ACC112 (cell line): ENCODE data around the gene CACNA1B.

Source experiments
- H2AFZ ChIP-seq: fragments of 200-600 bp; sonication (generic); one replicate; pipeline ENCODE4 v1.6.0; 2017; ENCODE audit warnings: antibody characterized with exemption, low read length; ENCODE audit not compliant: unreplicated experiment
- H3K27ac ChIP-seq: fragments of 200-600 bp; sonication (generic); 2 replicates; pipeline ENCODE4 v1.5.1; 2014; ENCODE audit warnings: low read depth, mild to moderate bottlenecking, antibody characterized with exemption, low read length, moderate library complexity
- H3K27me3 ChIP-seq: fragments of 200-600 bp; sonication (generic); 2 replicates; pipeline ENCODE4 v1.6.1; 2014; ENCODE audit warnings: mild to moderate bottlenecking, antibody characterized with exemption, low read length, moderate library complexity, mixed read lengths; ENCODE audit not compliant: insufficient read depth
- H3K36me3 ChIP-seq: fragments of 200-600 bp; sonication (generic); 2 replicates; pipeline ENCODE4 v1.6.1; 2016; ENCODE audit warnings: mild to moderate bottlenecking, antibody characterized with exemption, low read length, moderate library complexity, mixed read lengths; ENCODE audit not compliant: insufficient read depth
- H3K4me1 ChIP-seq: fragments of 200-600 bp; sonication (generic); one replicate; pipeline ENCODE4 v1.6.1; 2016; ENCODE audit warnings: low read length, mixed read lengths; ENCODE audit not compliant: insufficient read depth, unreplicated experiment, control insufficient read depth
- H3K4me3 ChIP-seq: fragments of 200-600 bp; sonication (generic); 2 replicates; pipeline ENCODE4 v1.5.1; 2014; ENCODE audit warnings: mild to moderate bottlenecking, low read depth, low read length
- H3K79me2 ChIP-seq: fragments of 200-600 bp; sonication (generic); one replicate; pipeline ENCODE4 v1.6.0; 2016; ENCODE audit warnings: low read length; ENCODE audit not compliant: control insufficient read depth, unreplicated experiment, insufficient read depth

Gene CACNA1B

DNA sequence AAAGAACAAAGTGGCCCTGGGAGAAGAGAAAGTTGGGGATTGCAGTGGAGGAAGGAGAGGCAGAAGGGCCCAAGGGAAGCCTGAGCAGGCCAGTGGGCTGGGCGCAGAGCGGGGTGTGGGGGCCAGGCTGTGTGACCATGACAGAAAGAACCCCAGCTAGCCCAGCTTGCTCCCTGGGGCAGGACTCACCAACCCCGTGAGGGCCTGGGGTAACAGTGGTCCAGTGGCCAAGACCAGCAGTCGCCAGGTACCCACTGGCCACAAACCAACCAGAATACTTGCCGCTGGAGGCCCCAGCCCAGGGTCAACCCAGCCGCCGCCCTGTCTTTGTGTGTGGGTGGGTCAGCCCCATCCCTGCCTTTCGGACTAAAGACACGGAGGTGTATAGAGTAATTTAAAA lies 146.5 kb downstream of the CACNA1B start:
- peaks cover 41% of the 10 kb centered on the region for H3K27me3 ChIP-seq
- no peaks in the 10 kb centered on the region for H3K79me2 ChIP-seq
- no peak overlapping the region for H3K4me3 ChIP-seq

DNA sequence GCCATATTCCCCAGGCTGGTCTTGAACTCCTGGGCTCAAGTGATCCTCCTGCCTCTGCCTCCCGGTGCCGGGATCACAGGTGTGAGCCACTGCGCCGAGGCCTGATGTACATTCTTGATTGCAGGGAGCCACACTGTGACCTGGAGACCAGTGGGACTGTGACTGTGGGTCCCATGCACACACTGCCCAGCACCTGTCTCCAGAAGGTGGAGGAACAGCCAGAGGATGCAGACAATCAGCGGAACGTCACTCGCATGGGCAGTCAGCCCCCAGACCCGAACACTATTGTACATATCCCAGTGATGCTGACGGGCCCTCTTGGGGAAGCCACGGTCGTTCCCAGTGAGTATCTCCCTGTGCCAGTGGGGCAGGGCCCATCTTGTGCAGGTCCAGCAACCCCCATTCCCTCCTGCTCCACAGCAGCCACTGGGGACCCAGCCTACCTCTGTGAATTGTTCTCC lies 147.3 kb downstream of the CACNA1B start:
- H3K27me3 ChIP-seq, result peaks cover 41% of the 10 kb centered on the region
- H2AFZ ChIP-seq, result no peak overlapping the region
- H3K4me1 ChIP-seq, result no peaks in the 10 kb centered on the region
- H3K79me2 ChIP-seq, result no peaks in the 10 kb centered on the region
- H3K4me3 ChIP-seq, result no peak overlapping the region
- no peaks in the 10 kb centered on the region for H3K36me3 ChIP-seq
- H3K27ac ChIP-seq, result no peak overlapping the region

More for the DNA sequence above, 146.5 kb downstream of the CACNA1B start:
- Histone ChIP-seq H3K4me1 (no peaks in the 10 kb centered on the region), H3K27ac (no peak overlapping the region), H2AFZ (no peak overlapping the region), H3K36me3 (no peaks in the 10 kb centered on the region)

DNA sequence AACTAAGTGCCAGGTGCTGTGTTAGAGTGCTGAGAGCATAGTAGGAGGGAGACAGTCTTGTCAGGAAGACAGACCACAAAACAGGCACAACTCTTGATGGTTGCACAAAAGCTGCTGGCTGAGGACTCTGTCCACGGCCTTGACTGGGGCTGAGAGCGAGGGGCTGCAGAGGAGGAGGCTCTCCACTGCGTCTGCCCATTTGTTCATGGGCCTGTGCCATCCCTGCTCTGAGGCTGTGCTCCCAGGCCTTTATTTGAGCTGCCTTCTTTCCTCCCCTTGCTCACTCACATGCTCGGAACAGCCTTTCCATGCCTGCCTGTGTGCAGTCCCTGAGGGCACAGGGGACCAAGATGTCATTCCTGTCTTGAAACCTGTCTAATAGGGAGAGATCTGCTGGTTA lies 147.8 kb downstream of the CACNA1B start:
- H3K27ac ChIP-seq, result no peak overlapping the region
- H3K36me3 ChIP-seq, result no peaks in the 10 kb centered on the region
- no peaks in the 10 kb centered on the region for H3K4me1 ChIP-seq
- no peaks in the 10 kb centered on the region for H3K79me2 ChIP-seq
- H3K4me3 ChIP-seq, result no peak overlapping the region
- H3K27me3 ChIP-seq, result peaks cover 41% of the 10 kb centered on the region
- no peak overlapping the region for H2AFZ ChIP-seq

DNA sequence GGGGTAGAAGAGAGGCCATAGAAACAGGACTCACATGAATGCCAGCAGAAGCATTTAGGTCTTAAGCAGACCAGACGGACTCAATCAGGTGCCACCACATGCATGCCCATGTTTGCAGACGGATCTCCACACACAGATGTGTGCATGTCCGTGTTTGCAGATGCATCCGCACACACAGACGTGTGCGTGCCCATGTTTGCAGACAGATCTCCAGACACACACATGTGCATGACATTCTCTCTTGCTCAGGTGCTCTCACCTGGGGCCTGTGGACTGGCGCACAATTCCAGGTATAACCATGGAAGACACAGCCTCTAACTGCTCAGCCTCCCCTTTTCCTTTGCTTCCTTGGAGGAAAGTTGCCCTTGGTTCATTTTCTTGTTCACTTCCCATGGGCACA lies 148.3 kb downstream of the CACNA1B start:
- Histone ChIP-seq H3K79me2 (no peaks in the 10 kb centered on the region), H3K36me3 (no peaks in the 10 kb centered on the region), H2AFZ (no peak overlapping the region), H3K27ac (no peak overlapping the region), H3K4me1 (no peaks in the 10 kb centered on the region), H3K4me3 (no peak overlapping the region), H3K27me3 (peaks cover 41% of the 10 kb centered on the region)

DNA sequence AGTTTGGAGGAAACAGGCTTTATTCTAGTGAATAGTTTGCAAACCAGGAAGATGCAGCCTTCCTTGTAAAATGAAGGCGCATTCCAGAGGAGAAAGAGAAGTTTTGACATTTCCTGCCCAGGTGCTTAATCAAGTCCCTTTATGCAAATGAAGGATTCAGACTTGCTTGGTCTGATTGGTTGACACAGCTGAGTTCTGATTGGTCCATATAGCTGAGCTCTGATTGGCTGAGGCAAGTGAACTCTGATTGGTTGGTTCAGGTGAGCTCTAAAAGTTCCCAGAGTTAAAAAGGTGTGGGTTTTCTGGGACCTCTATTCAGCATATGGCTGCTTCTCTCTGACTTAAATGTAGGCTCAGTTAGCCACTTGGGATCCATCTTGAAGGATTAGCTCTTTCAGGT lies 151.0 kb downstream of the CACNA1B start:
- Histone ChIP-seq H3K36me3 (no peaks in the 10 kb centered on the region), H3K27me3 (peaks cover 21% of the 10 kb centered on the region), H3K27ac (no peak overlapping the region), H3K4me3 (no peak overlapping the region), H3K4me1 (no peaks in the 10 kb centered on the region), H3K79me2 (no peaks in the 10 kb centered on the region), H2AFZ (no peak overlapping the region)

DNA sequence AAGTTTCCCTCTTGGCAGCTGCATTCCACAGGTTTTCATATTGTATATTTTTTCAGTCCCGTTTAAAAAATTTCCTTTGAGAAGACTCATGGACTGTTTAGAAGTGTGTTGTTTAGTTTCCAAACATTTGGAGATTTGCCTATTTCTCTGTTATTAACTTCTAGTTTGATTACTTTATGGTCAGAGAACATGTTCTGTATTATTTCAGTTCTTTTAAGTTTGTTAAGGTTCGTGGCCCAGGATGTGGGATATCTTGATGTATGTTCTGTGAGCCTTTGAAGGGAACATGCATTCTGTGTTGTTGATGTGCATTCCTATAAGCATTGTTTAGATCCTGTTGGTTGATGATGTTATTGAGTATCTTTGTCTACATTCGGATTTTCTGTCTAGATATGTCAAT lies 153.6 kb downstream of the CACNA1B start:
- Histone ChIP-seq H2AFZ (no peak overlapping the region), H3K27ac (no peak overlapping the region), H3K79me2 (no peaks in the 10 kb centered on the region), H3K4me3 (no peak overlapping the region), H3K4me1 (no peaks in the 10 kb centered on the region), H3K36me3 (no peaks in the 10 kb centered on the region), H3K27me3 (no peaks in the 10 kb centered on the region)

DNA sequence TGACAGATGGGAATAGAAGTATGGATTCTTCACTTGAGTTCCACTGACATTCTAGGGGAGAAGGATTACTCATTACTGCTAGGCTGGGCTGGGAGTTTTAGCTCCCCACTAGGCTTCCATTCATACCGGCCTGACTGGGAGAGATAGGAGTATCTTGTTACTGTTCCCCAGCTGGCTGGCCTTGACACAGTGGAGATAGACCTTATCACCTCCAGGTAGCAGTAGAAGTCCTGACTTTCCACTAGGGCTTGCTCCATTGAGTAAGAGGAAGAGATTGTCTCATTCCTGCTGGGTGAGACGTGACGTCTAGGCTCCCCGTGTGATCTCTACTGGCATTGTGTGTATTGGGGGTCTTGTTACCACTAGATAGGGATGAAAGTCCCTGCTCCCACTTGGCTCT lies 156.4 kb downstream of the CACNA1B start:
- no peaks in the 10 kb centered on the region for H3K36me3 ChIP-seq
- no peak overlapping the region for H3K27ac ChIP-seq
- H3K79me2 ChIP-seq, result no peaks in the 10 kb centered on the region
- no peak overlapping the region for H2AFZ ChIP-seq
- H3K27me3 ChIP-seq, result no peaks in the 10 kb centered on the region
- no peak overlapping the region for H3K4me3 ChIP-seq
- no peaks in the 10 kb centered on the region for H3K4me1 ChIP-seq

DNA sequence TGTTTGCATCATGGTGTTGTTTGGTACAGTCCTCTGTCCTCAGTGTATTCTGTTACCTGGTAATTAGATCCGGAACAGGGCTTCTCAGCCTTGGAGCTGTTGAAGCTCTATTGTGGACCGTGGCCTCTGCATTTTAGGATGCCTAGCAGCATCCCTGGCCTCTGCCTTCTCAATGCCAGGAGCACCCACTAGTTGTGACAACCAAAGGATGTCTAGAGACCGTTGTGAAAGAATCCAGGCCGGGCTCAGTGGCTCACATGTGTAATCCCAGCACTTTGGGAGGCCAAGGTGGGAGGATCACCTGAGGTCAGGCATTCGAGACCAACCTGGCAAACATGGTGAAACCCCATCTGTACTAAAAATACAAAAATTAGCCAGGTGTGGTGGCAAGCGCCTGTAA lies 159.6 kb downstream of the CACNA1B start:
- H3K27me3 ChIP-seq, result no peaks in the 10 kb centered on the region
- no peaks in the 10 kb centered on the region for H3K36me3 ChIP-seq
- H3K4me1 ChIP-seq, result no peaks in the 10 kb centered on the region
- H3K27ac ChIP-seq, result no peak overlapping the region
- H3K79me2 ChIP-seq, result no peaks in the 10 kb centered on the region
- H2AFZ ChIP-seq, result no peak overlapping the region
- H3K4me3 ChIP-seq, result no peak overlapping the region

DNA sequence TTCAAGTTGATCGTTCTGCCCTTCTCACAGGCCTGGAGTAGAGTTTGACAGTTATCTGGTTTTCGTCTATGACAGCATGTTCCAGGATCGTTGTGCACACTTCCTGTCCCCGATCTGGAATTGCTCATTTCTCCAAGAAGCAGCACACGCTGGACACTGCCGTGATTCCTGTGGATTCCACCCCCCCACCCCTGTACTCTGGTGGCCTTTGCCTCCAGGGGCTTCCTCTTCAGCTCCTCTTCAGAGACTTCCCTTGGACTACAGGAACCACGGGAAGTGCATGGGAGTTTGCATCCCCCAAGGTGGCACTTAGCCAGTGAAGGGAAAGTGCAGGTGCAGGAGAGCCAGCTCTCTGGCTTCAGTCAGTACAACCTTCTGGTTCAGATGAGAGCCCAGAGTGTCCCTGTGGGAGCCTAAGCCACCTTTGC lies 160.7 kb downstream of the CACNA1B start:
- no peaks in the 10 kb centered on the region for H3K79me2 ChIP-seq

DNA sequence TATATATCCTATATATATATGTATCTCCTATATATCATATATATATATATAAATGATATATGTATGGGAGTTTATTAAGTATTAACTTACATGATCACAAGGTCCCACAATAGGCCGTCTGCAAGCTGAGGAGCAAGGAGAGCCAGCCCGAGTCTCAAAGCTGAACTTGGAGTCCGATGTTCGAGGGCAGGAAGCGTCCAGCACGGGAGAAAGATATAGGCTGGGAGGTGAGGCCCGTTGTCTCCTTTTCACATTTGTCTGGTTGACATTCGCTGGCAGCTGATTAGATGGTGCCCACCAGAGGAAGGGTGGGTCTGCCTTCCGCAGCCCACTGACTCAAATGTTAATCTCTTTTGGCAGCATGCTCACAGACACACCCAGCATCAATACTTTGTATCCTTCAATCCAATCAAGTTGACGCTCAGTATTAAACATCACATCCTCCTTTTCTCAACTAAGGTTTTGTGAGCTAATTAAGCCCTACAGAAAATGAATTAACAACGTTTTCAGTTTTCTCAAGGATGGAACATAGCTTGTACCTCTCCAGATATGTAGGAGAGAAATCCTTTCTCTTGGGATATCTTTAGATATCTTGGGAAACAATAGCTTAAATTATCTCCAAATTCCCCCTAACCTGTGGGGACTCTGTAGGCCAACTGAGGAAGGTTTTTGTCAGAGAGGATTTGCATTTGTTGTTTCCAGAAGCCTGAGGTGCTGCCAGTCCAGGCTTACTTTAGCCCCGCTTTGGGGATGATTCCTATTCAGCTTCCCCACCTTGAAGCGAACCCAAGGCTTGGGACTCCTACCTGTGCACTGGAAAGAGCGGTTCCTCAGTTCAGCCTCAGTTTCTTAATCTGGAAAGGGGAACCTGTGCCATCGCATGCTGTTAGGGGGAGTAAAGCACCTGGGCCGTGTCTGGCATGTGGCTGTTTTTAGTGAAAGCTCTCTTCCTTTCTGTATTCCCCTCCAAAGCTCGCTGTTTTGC lies 163.2 kb downstream of the CACNA1B start:
- Histone ChIP-seq H3K36me3 (no peaks in the 10 kb centered on the region), H3K79me2 (no peaks in the 10 kb centered on the region), H3K27ac (no peak overlapping the region), H3K4me3 (no peak overlapping the region), H3K4me1 (no peaks in the 10 kb centered on the region), H2AFZ (no peak overlapping the region), H3K27me3 (no peaks in the 10 kb centered on the region)

More for the DNA sequence above, 160.7 kb downstream of the CACNA1B start:
- no peak overlapping the region for H3K27ac ChIP-seq
- no peak overlapping the region for H3K4me3 ChIP-seq
- no peaks in the 10 kb centered on the region for H3K4me1 ChIP-seq
- no peaks in the 10 kb centered on the region for H3K36me3 ChIP-seq
- no peaks in the 10 kb centered on the region for H3K27me3 ChIP-seq
- H2AFZ ChIP-seq, result no peak overlapping the region

DNA sequence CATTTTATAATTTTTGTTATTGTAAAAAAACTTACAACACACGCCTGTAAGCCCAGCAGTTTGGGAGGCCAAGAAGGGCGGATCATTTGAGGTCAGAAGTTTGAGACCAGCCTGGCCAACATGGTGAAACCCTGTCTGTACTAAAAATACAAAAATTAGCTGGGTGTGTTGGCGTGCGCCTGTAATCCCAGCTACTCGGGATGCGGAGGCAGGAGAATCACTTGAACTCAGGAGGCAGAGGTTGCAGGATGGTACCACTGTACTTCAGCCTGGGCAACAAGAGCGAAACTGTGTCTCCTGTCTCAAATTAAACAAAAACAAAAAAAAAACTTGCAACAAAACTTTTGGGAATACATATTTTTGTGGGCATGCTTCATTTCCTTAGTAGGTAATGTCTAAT lies 164.6 kb downstream of the CACNA1B start:
- Histone ChIP-seq H3K79me2 (no peaks in the 10 kb centered on the region), H3K27ac (no peak overlapping the region), H3K36me3 (no peaks in the 10 kb centered on the region), H3K4me1 (no peaks in the 10 kb centered on the region), H2AFZ (no peak overlapping the region), H3K4me3 (no peak overlapping the region), H3K27me3 (no peaks in the 10 kb centered on the region)
